ENCODE results near the gene SIAE.

Gene SIAE

GRCh38 chr11:124670732-124671131 lies 2.8 kb downstream of the SIAE start:
- no peak overlapping the region for H3K4me3 ChIP-seq (ENCODE audit: low read depth, low read length)
- no peak for DNase-seq (ENCODE audit: low read depth)

- no peak for DNase-seq (ENCODE audit: low read depth)
These were observed 4.3 kb downstream of the SIAE start for GRCh38 chr11:124669193-124669592.

GRCh38 chr11:124667601-124668000 lies 5.9 kb downstream of the SIAE start:
- DNase-seq (ENCODE audit: low read depth), result no peak
- no peak overlapping the region for H3K4me3 ChIP-seq (ENCODE audit: low read depth, low read length)

More at GRCh38 chr11:124669193-124669592, 4.3 kb downstream of the SIAE start:
- H3K4me3 ChIP-seq (ENCODE audit: low read depth, low read length), result no peak overlapping the region

- H3K4me3 ChIP-seq (ENCODE audit: low read depth, low read length), result no peak overlapping the region
- no peak for DNase-seq (ENCODE audit: low read depth)
These were observed 9.7 kb downstream of the SIAE start for GRCh38 chr11:124663861-124664260.

- no peak overlapping the region for H3K4me3 ChIP-seq (ENCODE audit: low read depth, low read length)
- DNase-seq (ENCODE audit: low read depth), result no peak
These were observed 11.4 kb downstream of the SIAE start for GRCh38 chr11:124662106-124662505.

- DNase-seq (ENCODE audit: low read depth), result no peak
- no peak overlapping the region for H3K4me3 ChIP-seq (ENCODE audit: low read depth, low read length)
These were observed 12.0 kb downstream of the SIAE start for GRCh38 chr11:124661553-124661952.

GRCh38 chr11:124658986-124659385 lies 14.6 kb downstream of the SIAE start:
- no peak overlapping the region for H3K4me3 ChIP-seq (ENCODE audit: low read depth, low read length)
- no peak for DNase-seq (ENCODE audit: low read depth)

GRCh38 chr11:124658501-124658900 lies 15.0 kb downstream of the SIAE start:
- no peak for DNase-seq (ENCODE audit: low read depth)

GRCh38 chr11:124657904-124658303 lies 15.6 kb downstream of the SIAE start:
- no peak overlapping the region for H3K4me3 ChIP-seq (ENCODE audit: low read depth, low read length)
- no peak for DNase-seq (ENCODE audit: low read depth)

More at GRCh38 chr11:124658501-124658900, 15.0 kb downstream of the SIAE start:
- no peak overlapping the region for H3K4me3 ChIP-seq (ENCODE audit: low read depth, low read length)

GRCh38 chr11:124656774-124657630 lies 16.5 kb downstream of the SIAE start:
- DNase-seq (ENCODE audit: low read depth), result no peak
- H3K4me3 ChIP-seq (ENCODE audit: low read depth, low read length), result no peak overlapping the region

- no peak overlapping the region for H3K4me3 ChIP-seq (ENCODE audit: low read depth, low read length)
- no peak for DNase-seq (ENCODE audit: low read depth)
These were observed 24.9 kb downstream of the SIAE start for GRCh38 chr11:124648610-124649009.

GRCh38 chr11:124646148-124646547 lies 27.4 kb downstream of the SIAE start:
- no peak for DNase-seq (ENCODE audit: low read depth)

GRCh38 chr11:124644426-124645280 lies 28.9 kb downstream of the SIAE start:
- no peak for DNase-seq (ENCODE audit: low read depth)
- H3K4me3 ChIP-seq (ENCODE audit: low read depth, low read length), result peak overlapping the region; percentile 9

More at GRCh38 chr11:124646148-124646547, 27.4 kb downstream of the SIAE start:
- no peak overlapping the region for H3K4me3 ChIP-seq (ENCODE audit: low read depth, low read length)

- H3K4me3 ChIP-seq (ENCODE audit: low read depth, low read length), result no peak overlapping the region
- peak; percentile 88 for DNase-seq (ENCODE audit: low read depth)
These were observed 29.7 kb downstream of the SIAE start for GRCh38 chr11:124643605-124644425.

GRCh38 chr11:124643042-124643604 lies 30.4 kb downstream of the SIAE start:
- no peak for DNase-seq (ENCODE audit: low read depth)
- no peak overlapping the region for H3K4me3 ChIP-seq (ENCODE audit: low read depth, low read length)

- no peak overlapping the region for H3K4me3 ChIP-seq (ENCODE audit: low read depth, low read length)
- no peak for DNase-seq (ENCODE audit: low read depth)
These were observed 30.9 kb downstream of the SIAE start for GRCh38 chr11:124642628-124643027.

- H3K4me3 ChIP-seq (ENCODE audit: low read depth, low read length), result no peak overlapping the region
- no peak for DNase-seq (ENCODE audit: low read depth)
These were observed 32.9 kb downstream of the SIAE start for GRCh38 chr11:124640666-124641065.

GRCh38 chr11:124639186-124639585 lies 34.4 kb downstream of the SIAE start:
- H3K4me3 ChIP-seq (ENCODE audit: low read depth, low read length), result no peak overlapping the region
- DNase-seq (ENCODE audit: low read depth), result no peak

GRCh38 chr11:124638500-124638899 lies 35.0 kb downstream of the SIAE start:
- no peak for DNase-seq (ENCODE audit: low read depth)

More at GRCh38 chr11:124638500-124638899, 35.0 kb downstream of the SIAE start:
- H3K4me3 ChIP-seq (ENCODE audit: low read depth, low read length), result no peak overlapping the region

Measured in skeletal muscle cell (primary cell).